WTC11 (cell line): ENCODE results near the gene MAP4K1. TPM values are rescaled to one million over a fixed set of nuclear protein-coding genes. Genes with fewer than 3 reads are reported as not detected.

Source experiments
- ATAC-seq: fragments of 200-7000 bp; cut with Tn5 transposase; 2 replicates; pipeline ENCODE4 v1.10.0; 2021; ENCODE audit warnings: mild to moderate bottlenecking, moderate library complexity
- CTCF ChIA-PET: fragments of 300-600 bp; sonication (Branson Sonifier 250); formaldehyde crosslinking; loops from one replicate; lab custom pipeline; 2021; ENCODE audit warnings: antibody characterized with exemption; lab: Charles Lee
- POLR2A ChIA-PET: fragments of 350-600 bp; sonication (Branson Sonifier 250); formaldehyde crosslinking; loops from one replicate; lab custom pipeline; 2021; ENCODE audit warnings: antibody characterized with exemption; lab: Charles Lee
- DNase-seq: peaks from one replicate; pipeline ENCODE4 v3.0.0; 2021; ENCODE audit warnings: low spot score
- H3K27ac Mint-ChIP-seq: 2 replicates; pipeline ENCODE4 v1.8.0; 2021; ENCODE audit warnings: mixed read lengths
- H3K27me3 Mint-ChIP-seq: 2 replicates; pipeline ENCODE4 v1.8.0; 2021; ENCODE audit warnings: low read depth, mild to moderate bottlenecking, moderate library complexity, mixed read lengths
- H3K36me3 Mint-ChIP-seq: 2 replicates; pipeline ENCODE4 v1.8.0; 2021; ENCODE audit warnings: mixed read lengths
- H3K4me1 Mint-ChIP-seq: 2 replicates; pipeline ENCODE4 v1.8.0; 2022; ENCODE audit warnings: mixed read lengths
- H3K4me3 Mint-ChIP-seq: 2 replicates; pipeline ENCODE4 v1.8.0; 2021; ENCODE audit warnings: mild to moderate bottlenecking, moderate library complexity, mixed read lengths
- H3K9me3 Mint-ChIP-seq: 2 replicates; pipeline ENCODE4 v1.8.0; 2021; ENCODE audit warnings: mixed read lengths
- CREM ChIP-seq: sonication (generic); formaldehyde crosslinking; IDR thresholded peaks from 2 replicates; pipeline ENCODE4 v1.8.1; 2022; ENCODE audit warnings: mild to moderate bottlenecking, missing genetic modification reagents, moderate library complexity
- ESRRA ChIP-seq: sonication (generic); formaldehyde crosslinking; IDR thresholded peaks from 2 replicates; pipeline ENCODE4 v1.8.1; 2022; ENCODE audit warnings: mild to moderate bottlenecking, missing genetic modification reagents, borderline replicate concordance
- ETV6 ChIP-seq: sonication (generic); formaldehyde crosslinking; IDR thresholded peaks from 2 replicates; pipeline ENCODE4 v1.8.1; 2022; ENCODE audit warnings: mild to moderate bottlenecking, missing genetic modification reagents
- FOXJ3 ChIP-seq: sonication (generic); formaldehyde crosslinking; IDR thresholded peaks from 2 replicates; pipeline ENCODE4 v1.9.0; 2021; ENCODE audit warnings: missing genetic modification reagents, mild to moderate bottlenecking, borderline replicate concordance
- FOXK1 ChIP-seq: sonication (generic); formaldehyde crosslinking; IDR thresholded peaks from 2 replicates; pipeline ENCODE4 v1.8.0; 2022; ENCODE audit warnings: mild to moderate bottlenecking, moderate library complexity, missing genetic modification reagents
- GTF2I ChIP-seq: fragments of 250-450 bp; sonication (Bioruptor Pico); conservative IDR thresholded peaks from 2 replicates; pipeline ENCODE4 v1.4.0; 2021; ENCODE audit warnings: mild to moderate bottlenecking
- HMGA2 ChIP-seq: fragments of 250-450 bp; sonication (Bioruptor Pico); IDR thresholded peaks from 2 replicates; pipeline ENCODE4 v1.4.0; 2021; ENCODE audit warnings: mild to moderate bottlenecking, moderate library complexity
- HMGXB4 ChIP-seq: sonication (generic); formaldehyde crosslinking; IDR thresholded peaks from 2 replicates; pipeline ENCODE4 v1.8.1; 2023; ENCODE audit warnings: mild to moderate bottlenecking, moderate library complexity, missing genetic modification reagents
- MXD4 ChIP-seq: fragments of 250-450 bp; sonication (Bioruptor Pico); IDR thresholded peaks from 2 replicates; pipeline ENCODE4 v1.8.0; 2021; ENCODE audit warnings: mild to moderate bottlenecking, moderate library complexity, borderline replicate concordance
- NR2C2 ChIP-seq: sonication (generic); formaldehyde crosslinking; IDR thresholded peaks from 2 replicates; pipeline ENCODE4 v1.8.0; 2022; ENCODE audit warnings: mild to moderate bottlenecking, missing genetic modification reagents
- PRDM15 ChIP-seq: sonication (generic); formaldehyde crosslinking; IDR thresholded peaks from 2 replicates; pipeline ENCODE4 v1.8.0; 2022; ENCODE audit warnings: missing genetic modification reagents
- RELA ChIP-seq: sonication (generic); formaldehyde crosslinking; IDR thresholded peaks from 2 replicates; pipeline ENCODE4 v1.8.1; 2022; ENCODE audit warnings: missing genetic modification reagents, mild to moderate bottlenecking, borderline replicate concordance
- SOX15 ChIP-seq: fragments of 250-450 bp; sonication (Bioruptor Pico); IDR thresholded peaks from 2 replicates; pipeline ENCODE4 v1.9.0; 2021; ENCODE audit warnings: mild to moderate bottlenecking
- SP1 ChIP-seq: sonication (generic); formaldehyde crosslinking; conservative IDR thresholded peaks from 2 replicates; pipeline ENCODE4 v1.8.1; 2022; ENCODE audit warnings: missing genetic modification reagents
- USF1 ChIP-seq: sonication (generic); formaldehyde crosslinking; IDR thresholded peaks from 2 replicates; pipeline ENCODE4 v1.8.0; 2022; ENCODE audit warnings: mild to moderate bottlenecking, missing genetic modification reagents
- ZBTB43 ChIP-seq: sonication (generic); formaldehyde crosslinking; IDR thresholded peaks from 2 replicates; pipeline ENCODE4 v1.8.1; 2023; ENCODE audit warnings: mild to moderate bottlenecking, missing genetic modification reagents
- ZNF138 ChIP-seq: sonication (generic); formaldehyde crosslinking; conservative IDR thresholded peaks from 2 replicates; pipeline ENCODE4 v1.8.1; 2022; ENCODE audit warnings: mild to moderate bottlenecking, moderate library complexity, missing genetic modification reagents
- ZNF396 ChIP-seq: fragments of 250-450 bp; sonication (Bioruptor Pico); IDR thresholded peaks from 2 replicates; pipeline ENCODE4 v1.8.0; 2021; ENCODE audit warnings: mild to moderate bottlenecking, moderate library complexity, borderline replicate concordance
- ZNF423 ChIP-seq: fragments of 250-450 bp; sonication (Bioruptor Pico); IDR thresholded peaks from 2 replicates; pipeline ENCODE4 v2.1.2; 2022; ENCODE audit warnings: mild to moderate bottlenecking, moderate library complexity
- total RNA-seq: library from RNA; stranded (reverse); gene quantifications from 3 replicates; pipeline ENCODE4 v1.2.3, GENCODE V29; 2021
- TF ChIP-seq, protein P1 (sequence below): sonication (generic); formaldehyde crosslinking; IDR thresholded peaks from 2 replicates; pipeline ENCODE4 v1.8.0; 2023; ENCODE audit warnings: missing genetic modification reagents
- TF ChIP-seq, protein P2 (sequence below): fragments of 200-600 bp; IDR thresholded peaks from 2 replicates; pipeline ENCODE4 v1.8.0; 2022; ENCODE audit warnings: antibody characterized with exemption
- TF ChIP-seq, protein P3 (sequence below): sonication (generic); formaldehyde crosslinking; IDR thresholded peaks from 2 replicates; pipeline ENCODE4 v1.8.1; 2023; ENCODE audit warnings: mild to moderate bottlenecking, missing genetic modification reagents

Gene MAP4K1
- total RNA-seq, 1 experiment from 2014 or later, result 14.0 TPM

- peak; percentile 37; the same call in 1 of the 2 replicates for TF ChIP-seq HMGXB4 (CRISPR knock-in tag)
- TF ChIP-seq, protein P1, sequence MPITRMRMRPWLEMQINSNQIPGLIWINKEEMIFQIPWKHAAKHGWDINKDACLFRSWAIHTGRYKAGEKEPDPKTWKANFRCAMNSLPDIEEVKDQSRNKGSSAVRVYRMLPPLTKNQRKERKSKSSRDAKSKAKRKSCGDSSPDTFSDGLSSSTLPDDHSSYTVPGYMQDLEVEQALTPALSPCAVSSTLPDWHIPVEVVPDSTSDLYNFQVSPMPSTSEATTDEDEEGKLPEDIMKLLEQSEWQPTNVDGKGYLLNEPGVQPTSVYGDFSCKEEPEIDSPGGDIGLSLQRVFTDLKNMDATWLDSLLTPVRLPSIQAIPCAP (CRISPR knock-in tag), result no peak
- TF ChIP-seq ZNF138 (CRISPR knock-in tag), result no peak
- 0 out of 2 replicates have a peak, but pooled peaks have one; percentile 17 for TF ChIP-seq ETV6 (CRISPR knock-in tag)
- TF ChIP-seq SP1 (CRISPR knock-in tag), result peak; percentile 91
- TF ChIP-seq FOXK1 (CRISPR knock-in tag), result 0 out of 2 replicates have a peak, but pooled peaks have one; percentile 47
- no peak for TF ChIP-seq CREM (CRISPR knock-in tag)
- TF ChIP-seq GTF2I, result no peak
- no peak for TF ChIP-seq NR2C2 (CRISPR knock-in tag)
- TF ChIP-seq USF1 (CRISPR knock-in tag), result no peak
Observed at GRCh38 chr19:38596057-38596981, 21.4 kb downstream of the MAP4K1 start (continued).

DNA sequence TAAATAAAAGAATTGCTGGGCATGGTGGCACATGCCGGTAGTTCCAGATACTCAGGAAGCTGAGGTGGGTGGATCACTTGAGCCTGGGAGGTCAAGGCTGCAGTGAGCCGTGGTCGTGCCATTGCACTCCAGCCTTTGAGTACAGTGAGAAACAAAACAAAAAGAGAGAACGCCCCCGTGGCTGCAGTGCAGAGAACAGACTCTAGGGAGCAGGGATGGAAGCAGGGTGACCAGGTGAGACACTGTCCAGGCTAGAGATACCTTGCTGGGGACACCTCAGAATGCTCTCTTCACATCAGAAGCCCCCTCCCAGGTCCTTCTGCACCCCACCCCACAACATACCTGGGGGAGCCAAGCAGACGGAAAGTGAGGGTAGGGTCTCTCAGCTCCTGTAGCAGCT, 24.8 kb downstream of the MAP4K1 start:
- ATAC-seq, result no peak
- TF ChIP-seq HMGA2 (CRISPR knock-in tag), result no peak
- TF ChIP-seq FOXJ3, result no peak
- no peak for TF ChIP-seq ZNF396
- TF ChIP-seq, protein P2, sequence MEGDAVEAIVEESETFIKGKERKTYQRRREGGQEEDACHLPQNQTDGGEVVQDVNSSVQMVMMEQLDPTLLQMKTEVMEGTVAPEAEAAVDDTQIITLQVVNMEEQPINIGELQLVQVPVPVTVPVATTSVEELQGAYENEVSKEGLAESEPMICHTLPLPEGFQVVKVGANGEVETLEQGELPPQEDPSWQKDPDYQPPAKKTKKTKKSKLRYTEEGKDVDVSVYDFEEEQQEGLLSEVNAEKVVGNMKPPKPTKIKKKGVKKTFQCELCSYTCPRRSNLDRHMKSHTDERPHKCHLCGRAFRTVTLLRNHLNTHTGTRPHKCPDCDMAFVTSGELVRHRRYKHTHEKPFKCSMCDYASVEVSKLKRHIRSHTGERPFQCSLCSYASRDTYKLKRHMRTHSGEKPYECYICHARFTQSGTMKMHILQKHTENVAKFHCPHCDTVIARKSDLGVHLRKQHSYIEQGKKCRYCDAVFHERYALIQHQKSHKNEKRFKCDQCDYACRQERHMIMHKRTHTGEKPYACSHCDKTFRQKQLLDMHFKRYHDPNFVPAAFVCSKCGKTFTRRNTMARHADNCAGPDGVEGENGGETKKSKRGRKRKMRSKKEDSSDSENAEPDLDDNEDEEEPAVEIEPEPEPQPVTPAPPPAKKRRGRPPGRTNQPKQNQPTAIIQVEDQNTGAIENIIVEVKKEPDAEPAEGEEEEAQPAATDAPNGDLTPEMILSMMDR, result no peak
- TF ChIP-seq RELA (CRISPR knock-in tag), result no peak
- TF ChIP-seq PRDM15, result no peak
- TF ChIP-seq ZBTB43 (CRISPR knock-in tag), result no peak
- TF ChIP-seq SOX15 (CRISPR knock-in tag), result no peak
- TF ChIP-seq ESRRA, result no peak
- TF ChIP-seq SP1 (CRISPR knock-in tag), result no peak
- TF ChIP-seq MXD4 (CRISPR knock-in tag), result no peak
- no peak for TF ChIP-seq ZNF423 (CRISPR knock-in tag)
- TF ChIP-seq, protein P3, sequence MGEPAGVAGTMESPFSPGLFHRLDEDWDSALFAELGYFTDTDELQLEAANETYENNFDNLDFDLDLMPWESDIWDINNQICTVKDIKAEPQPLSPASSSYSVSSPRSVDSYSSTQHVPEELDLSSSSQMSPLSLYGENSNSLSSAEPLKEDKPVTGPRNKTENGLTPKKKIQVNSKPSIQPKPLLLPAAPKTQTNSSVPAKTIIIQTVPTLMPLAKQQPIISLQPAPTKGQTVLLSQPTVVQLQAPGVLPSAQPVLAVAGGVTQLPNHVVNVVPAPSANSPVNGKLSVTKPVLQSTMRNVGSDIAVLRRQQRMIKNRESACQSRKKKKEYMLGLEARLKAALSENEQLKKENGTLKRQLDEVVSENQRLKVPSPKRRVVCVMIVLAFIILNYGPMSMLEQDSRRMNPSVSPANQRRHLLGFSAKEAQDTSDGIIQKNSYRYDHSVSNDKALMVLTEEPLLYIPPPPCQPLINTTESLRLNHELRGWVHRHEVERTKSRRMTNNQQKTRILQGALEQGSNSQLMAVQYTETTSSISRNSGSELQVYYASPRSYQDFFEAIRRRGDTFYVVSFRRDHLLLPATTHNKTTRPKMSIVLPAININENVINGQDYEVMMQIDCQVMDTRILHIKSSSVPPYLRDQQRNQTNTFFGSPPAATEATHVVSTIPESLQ (CRISPR knock-in tag), result no peak

More for the DNA sequence above, 24.8 kb downstream of the MAP4K1 start:
- Mint-ChIP-seq H3K9me3 (no peaks in the 10 kb centered on the region), H3K36me3 (peaks cover 4% of the 10 kb centered on the region; the same call in 1 of the 2 replicates), H3K4me1 (peaks cover 8% of the 10 kb centered on the region), H3K27me3 (peaks cover 2% of the 10 kb centered on the region; the same call in 1 of the 2 replicates), H3K4me3 (no peak overlapping the region), H3K27ac (no peak overlapping the region)
- ChIA-PET CTCF (interaction anchor here (0.7 to 2.4 kb wide), 4 partner anchors 41 to 190 kb away, joined by 3 to 12 read pairs (median 6); partner anchors contain the start of gene FAM98C), POLR2A (no interaction called here)
- DNase-seq, result peak; percentile 39
